HG02870 (cell line): ENCODE measurements around the gene CACNA1D.
"Not testable (repeated sequence)": the region's sequence is repeated elsewhere in the genome, so short reads cannot be mapped to it uniquely, and the experiment has no call there.

Experiments
- ATAC-seq: cut with Tn5 transposase; IDR thresholded peaks from one replicate; pipeline ENCODE4 v1.9.1; 2021; ENCODE audit warnings: mild to moderate bottlenecking, moderate library complexity; ENCODE audit not compliant: unreplicated experiment

The CACNA1D gene

GRCh38 chr3:53493963-53494791 is at the start of gene CACNA1D:
CACNA1D (plus strand) TSS chr3:53494611; CDS start chr3:53495167, 556 bp downstream.
- no peak for ATAC-seq

GRCh38 chr3:53457068-53457467 is 37.3 kb upstream of the CACNA1D start:
- no peak for ATAC-seq

GRCh38 chr3:53460326-53460725 is 34.1 kb upstream of the CACNA1D start:
- no peak for ATAC-seq

- no peak for ATAC-seq
These were observed 30.0 kb upstream of the CACNA1D start for GRCh38 chr3:53464424-53464823.

GRCh38 chr3:53469758-53470157 is 24.7 kb upstream of the CACNA1D start:
- ATAC-seq: not testable (repeated sequence)

GRCh38 chr3:53473422-53473821 is 21.0 kb upstream of the CACNA1D start:
- no peak for ATAC-seq

- not testable (repeated sequence) for ATAC-seq
These were observed 18.0 kb upstream of the CACNA1D start for GRCh38 chr3:53476372-53476771.

GRCh38 chr3:53477689-53478088 is 16.7 kb upstream of the CACNA1D start:
- not testable (repeated sequence) for ATAC-seq

- ATAC-seq: no peak
These were observed 16.1 kb upstream of the CACNA1D start for GRCh38 chr3:53478166-53478830.

- ATAC-seq: no peak
These were observed 15.3 kb upstream of the CACNA1D start for GRCh38 chr3:53478921-53479664.

GRCh38 chr3:53482227-53482626 is 12.2 kb upstream of the CACNA1D start:
- no peak for ATAC-seq

- ATAC-seq: no peak
These were observed 10.6 kb upstream of the CACNA1D start for GRCh38 chr3:53483821-53484220.

GRCh38 chr3:53484984-53485383 is 9.4 kb upstream of the CACNA1D start:
- ATAC-seq: no peak

GRCh38 chr3:53485675-53486403 is 8.6 kb upstream of the CACNA1D start:
- no peak for ATAC-seq

GRCh38 chr3:53486961-53487654 is 7.3 kb upstream of the CACNA1D start:
- ATAC-seq: no peak

- no peak for ATAC-seq
These were observed 5.0 kb upstream of the CACNA1D start for GRCh38 chr3:53489386-53489785.

- no peak for ATAC-seq
These were observed 4.5 kb upstream of the CACNA1D start for GRCh38 chr3:53489787-53490458.

- no peak for ATAC-seq
These were observed 3.9 kb upstream of the CACNA1D start for GRCh38 chr3:53490459-53490968.

- ATAC-seq: no peak
These were observed 3.1 kb upstream of the CACNA1D start for GRCh38 chr3:53491276-53491675.

GRCh38 chr3:53493595-53493962 is 832 bp upstream of the CACNA1D start:
- no peak for ATAC-seq
